ENCODE data around the gene ARSJ. TPM values are rescaled to one million over a fixed set of nuclear protein-coding genes. Genes with fewer than 3 reads are reported as not detected.

ARSJ gene
- total RNA-seq, 1 experiment from 2014 or later: 16.4 TPM

GRCh38 chr4:113957956-113958355, 21.5 kb downstream of the ARSJ start:
- no peak overlapping the region for H3K9ac ChIP-seq (ENCODE audit: low read length)
- no peaks in the 10 kb centered on the region for H4K20me1 ChIP-seq (ENCODE audit: low read length)
- H3K79me2 ChIP-seq (ENCODE audit: low read length): peaks cover 66% of the 10 kb centered on the region
- no TSS peak for BruUV-seq (replicated peaks)
- no peak for DNase-seq
- H3F3A ChIP-seq (ENCODE audit: low read length, unreplicated experiment): no peaks in the 10 kb centered on the region
- no peaks in the 10 kb centered on the region for H3K36me3 ChIP-seq (ENCODE audit: low read depth, low read length)
- intact Hi-C loops (cut with micrococcal nuclease): loop anchor here (2.0 to 5.0 kb wide), 4 partner anchors 57 to 359 kb away; no protein-coding TSS in a partner anchor
- H3K4me1 ChIP-seq (ENCODE audit: insufficient read depth, low read length): peaks cover 67% of the 10 kb centered on the region
- ChIA-PET POLR2A (ENCODE audit: unreplicated experiment) (interaction anchor here (0.7 kb wide), 1 partner anchor 83 kb away, joined by 17 read pairs; no protein-coding TSS in a partner anchor), CTCF (no interaction called here)
- no peak overlapping the region for H3K4me2 ChIP-seq (ENCODE audit: low read length)
- no peaks in the 10 kb centered on the region for H3K9me2 ChIP-seq (replicated peaks; ENCODE audit: low read length)
- 0 out of 2 replicates have a peak overlapping the region, but pooled peaks have one; percentile 93 for H3K27ac ChIP-seq (ENCODE audit: low read length)
- H3K9me3 ChIP-seq (ENCODE audit: low read length): no peaks in the 10 kb centered on the region
- no peak overlapping the region for H3K4me3 ChIP-seq (ENCODE audit: low read length)
- no peak for TF ChIP-seq EZH2 (IDR thresholded peaks at IDR 0.05; ENCODE audit: low read length, unreplicated experiment)
- no peak for TF ChIP-seq EZH2phosphoT487 (IDR thresholded peaks at IDR 0.05; ENCODE audit: borderline replicate concordance, low read length)
- TF ChIP-seq CTCF (conservative IDR thresholded peaks at IDR 0.05; ENCODE audit: low read depth, low read length): no peak
- no peak overlapping the region for H2AFZ ChIP-seq (ENCODE audit: low read length)
- ATAC-seq: no peak
- H3K27me3 ChIP-seq (ENCODE audit: low read length): no peaks in the 10 kb centered on the region

GRCh38 chr4:113955948-113956347, 23.5 kb downstream of the ARSJ start:
- Histone ChIP-seq H3K79me2 (ENCODE audit: low read length) (peaks cover 46% of the 10 kb centered on the region), H3F3A (ENCODE audit: low read length, unreplicated experiment) (no peaks in the 10 kb centered on the region), H3K36me3 (ENCODE audit: low read depth, low read length) (no peaks in the 10 kb centered on the region; the same call in 1 of the 2 replicates), H4K20me1 (ENCODE audit: low read length) (no peaks in the 10 kb centered on the region), H3K9ac (ENCODE audit: low read length) (no peak overlapping the region), H3K4me3 (ENCODE audit: low read length) (peak overlapping the region; percentile 17; the same call in 1 of the 2 replicates), H3K9me2 (replicated peaks; ENCODE audit: low read length) (no peaks in the 10 kb centered on the region), H3K9me3 (ENCODE audit: low read length) (no peaks in the 10 kb centered on the region), H2AFZ (ENCODE audit: low read length) (no peak overlapping the region), H3K27ac (ENCODE audit: low read length) (peak overlapping the region; percentile 40), H3K4me1 (ENCODE audit: insufficient read depth, low read length) (peaks cover 55% of the 10 kb centered on the region), H3K4me2 (ENCODE audit: low read length) (peak overlapping the region; percentile 52), H3K27me3 (ENCODE audit: low read length) (no peaks in the 10 kb centered on the region)
- ATAC-seq (no peak), DNase-seq (no peak)
- TF ChIP-seq CTCF (conservative IDR thresholded peaks at IDR 0.05; ENCODE audit: low read depth, low read length) (no peak), EZH2phosphoT487 (IDR thresholded peaks at IDR 0.05; ENCODE audit: borderline replicate concordance, low read length) (no peak), EZH2 (IDR thresholded peaks at IDR 0.05; ENCODE audit: low read length, unreplicated experiment) (no peak)
- POLR2A ChIA-PET (ENCODE audit: unreplicated experiment): no interaction called here
- intact Hi-C loops (cut with micrococcal nuclease): loop anchor here (5.0 kb wide), 3 partner anchors 174 to 361 kb away; no protein-coding TSS in a partner anchor
- CTCF ChIA-PET: no interaction called here
- BruUV-seq (replicated peaks): no TSS peak

GRCh38 chr4:113955411-113955810, 24.0 kb downstream of the ARSJ start:
- peaks cover 50% of the 10 kb centered on the region for H3K4me1 ChIP-seq (ENCODE audit: insufficient read depth, low read length)
- TF ChIP-seq CTCF (conservative IDR thresholded peaks at IDR 0.05; ENCODE audit: low read depth, low read length) (no peak), EZH2phosphoT487 (IDR thresholded peaks at IDR 0.05; ENCODE audit: borderline replicate concordance, low read length) (no peak), EZH2 (IDR thresholded peaks at IDR 0.05; ENCODE audit: low read length, unreplicated experiment) (no peak)
- ChIA-PET POLR2A (ENCODE audit: unreplicated experiment) (no interaction called here), CTCF (no interaction called here)
- H3K36me3 ChIP-seq (ENCODE audit: low read depth, low read length): no peaks in the 10 kb centered on the region; the same call in 1 of the 2 replicates
- no peaks in the 10 kb centered on the region for H3K27me3 ChIP-seq (ENCODE audit: low read length)
- H3K9me2 ChIP-seq (replicated peaks; ENCODE audit: low read length): no peaks in the 10 kb centered on the region
- no peaks in the 10 kb centered on the region for H3K9me3 ChIP-seq (ENCODE audit: low read length)
- peaks cover 40% of the 10 kb centered on the region for H3K79me2 ChIP-seq (ENCODE audit: low read length)
- intact Hi-C loops (cut with micrococcal nuclease): loop anchor here (5.0 kb wide), 3 partner anchors 173 to 362 kb away; no protein-coding TSS in a partner anchor
- DNase-seq (peak; percentile 58), ATAC-seq (no peak)
- no peaks in the 10 kb centered on the region for H3F3A ChIP-seq (ENCODE audit: low read length, unreplicated experiment)
- BruUV-seq (replicated peaks): no TSS peak
- peak overlapping the region; percentile 40 for H3K27ac ChIP-seq (ENCODE audit: low read length)
- no peak overlapping the region for H2AFZ ChIP-seq (ENCODE audit: low read length)
- peak overlapping the region; percentile 52 for H3K4me2 ChIP-seq (ENCODE audit: low read length)
- no peaks in the 10 kb centered on the region for H4K20me1 ChIP-seq (ENCODE audit: low read length)
- H3K4me3 ChIP-seq (ENCODE audit: low read length): peak overlapping the region; percentile 17; the same call in 1 of the 2 replicates
- H3K9ac ChIP-seq (ENCODE audit: low read length): no peak overlapping the region
